GM06990 (cell line): ENCODE measurements around the gene ORM1.

Source experiments
- DNase-seq: peaks from one replicate; pipeline ENCODE4 v3.0.0-alpha.2; 2011; ENCODE audit not compliant: insufficient read length; ENCODE audit errors: extremely low read depth
- H3K27me3 ChIP-seq: replicated peaks from 2 replicates; pipeline ENCODE4 v1.6.0; 2011; ENCODE audit warnings: low read length; ENCODE audit not compliant: control insufficient read depth, insufficient read depth
- H3K36me3 ChIP-seq: 2 replicates; pipeline ENCODE4 v1.5.1; 2011; ENCODE audit warnings: low read length; ENCODE audit not compliant: control insufficient read depth, insufficient read depth
- H3K4me3 ChIP-seq: replicated peaks from 2 replicates; pipeline ENCODE4 v1.5.1; 2011; ENCODE audit warnings: low read depth, mild to moderate bottlenecking, control low read depth, low read length
- TF ChIP-seq, protein P1 (sequence below): IDR thresholded peaks from 2 replicates; pipeline ENCODE4 v1.5.1; 2011; ENCODE audit warnings: low read length, control low read depth, mild to moderate bottlenecking, inconsistent platforms; ENCODE audit not compliant: insufficient read depth, poor library complexity, severe bottlenecking

ORM1 gene

DNA sequence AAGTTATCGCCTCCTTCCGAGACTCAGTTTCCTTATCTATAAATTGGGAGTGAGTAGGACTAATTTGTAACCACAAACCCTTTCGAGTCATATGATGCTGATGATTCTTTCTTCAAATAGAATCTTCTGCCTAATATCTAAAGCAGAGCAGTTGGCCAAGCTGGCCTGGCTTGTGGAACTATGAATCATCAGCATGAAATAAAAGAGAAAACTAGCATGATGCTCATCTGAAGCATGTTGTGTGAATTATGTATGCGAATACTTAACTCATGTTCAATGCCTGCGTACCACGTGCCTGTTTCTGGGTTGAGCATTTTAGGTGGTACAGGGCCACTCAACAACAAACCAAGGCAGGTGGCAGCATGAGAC is 15.0 kb upstream of the ORM1 start:
- H3K4me3 ChIP-seq: no peak overlapping the region
- no peak for DNase-seq
- no peaks in the 10 kb centered on the region; the same call in 1 of the 2 replicates for H3K27me3 ChIP-seq
- TF ChIP-seq, protein P1, sequence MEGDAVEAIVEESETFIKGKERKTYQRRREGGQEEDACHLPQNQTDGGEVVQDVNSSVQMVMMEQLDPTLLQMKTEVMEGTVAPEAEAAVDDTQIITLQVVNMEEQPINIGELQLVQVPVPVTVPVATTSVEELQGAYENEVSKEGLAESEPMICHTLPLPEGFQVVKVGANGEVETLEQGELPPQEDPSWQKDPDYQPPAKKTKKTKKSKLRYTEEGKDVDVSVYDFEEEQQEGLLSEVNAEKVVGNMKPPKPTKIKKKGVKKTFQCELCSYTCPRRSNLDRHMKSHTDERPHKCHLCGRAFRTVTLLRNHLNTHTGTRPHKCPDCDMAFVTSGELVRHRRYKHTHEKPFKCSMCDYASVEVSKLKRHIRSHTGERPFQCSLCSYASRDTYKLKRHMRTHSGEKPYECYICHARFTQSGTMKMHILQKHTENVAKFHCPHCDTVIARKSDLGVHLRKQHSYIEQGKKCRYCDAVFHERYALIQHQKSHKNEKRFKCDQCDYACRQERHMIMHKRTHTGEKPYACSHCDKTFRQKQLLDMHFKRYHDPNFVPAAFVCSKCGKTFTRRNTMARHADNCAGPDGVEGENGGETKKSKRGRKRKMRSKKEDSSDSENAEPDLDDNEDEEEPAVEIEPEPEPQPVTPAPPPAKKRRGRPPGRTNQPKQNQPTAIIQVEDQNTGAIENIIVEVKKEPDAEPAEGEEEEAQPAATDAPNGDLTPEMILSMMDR: no peak
- H3K36me3 ChIP-seq: no peaks in the 10 kb centered on the region

- no peak overlapping the region for H3K4me3 ChIP-seq
- H3K36me3 ChIP-seq: no peaks in the 10 kb centered on the region
- DNase-seq: no peak
- TF ChIP-seq, protein P1: no peak
- no peaks in the 10 kb centered on the region; the same call in 1 of the 2 replicates for H3K27me3 ChIP-seq
Observed at GRCh38 chr9:114308361-114308950, 14.4 kb upstream of the ORM1 start.

DNA sequence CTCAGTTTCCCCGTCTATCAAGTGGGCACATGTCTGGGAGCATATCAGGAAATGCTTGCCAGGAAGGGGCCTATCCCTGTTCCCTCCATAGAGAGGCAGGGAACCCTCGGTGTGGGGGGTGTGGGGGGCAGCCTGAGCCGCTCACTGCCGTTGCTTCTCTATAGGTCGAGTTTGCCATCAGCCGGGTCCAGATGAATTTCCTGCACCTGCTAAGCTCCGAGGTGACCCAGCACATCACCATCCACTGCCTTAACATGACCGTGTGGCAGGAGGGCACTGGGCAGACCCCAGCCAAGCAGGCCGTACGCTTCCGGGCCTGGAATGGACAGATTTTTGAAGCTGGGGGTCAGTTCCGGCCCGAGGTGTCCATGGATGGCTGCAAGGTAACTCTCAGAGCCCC is 13.8 kb upstream of the ORM1 start:
- no peaks in the 10 kb centered on the region; the same call in 1 of the 2 replicates for H3K27me3 ChIP-seq
- no peak overlapping the region for H3K4me3 ChIP-seq
- DNase-seq: no peak
- TF ChIP-seq, protein P1: no peak
- no peaks in the 10 kb centered on the region for H3K36me3 ChIP-seq

DNA sequence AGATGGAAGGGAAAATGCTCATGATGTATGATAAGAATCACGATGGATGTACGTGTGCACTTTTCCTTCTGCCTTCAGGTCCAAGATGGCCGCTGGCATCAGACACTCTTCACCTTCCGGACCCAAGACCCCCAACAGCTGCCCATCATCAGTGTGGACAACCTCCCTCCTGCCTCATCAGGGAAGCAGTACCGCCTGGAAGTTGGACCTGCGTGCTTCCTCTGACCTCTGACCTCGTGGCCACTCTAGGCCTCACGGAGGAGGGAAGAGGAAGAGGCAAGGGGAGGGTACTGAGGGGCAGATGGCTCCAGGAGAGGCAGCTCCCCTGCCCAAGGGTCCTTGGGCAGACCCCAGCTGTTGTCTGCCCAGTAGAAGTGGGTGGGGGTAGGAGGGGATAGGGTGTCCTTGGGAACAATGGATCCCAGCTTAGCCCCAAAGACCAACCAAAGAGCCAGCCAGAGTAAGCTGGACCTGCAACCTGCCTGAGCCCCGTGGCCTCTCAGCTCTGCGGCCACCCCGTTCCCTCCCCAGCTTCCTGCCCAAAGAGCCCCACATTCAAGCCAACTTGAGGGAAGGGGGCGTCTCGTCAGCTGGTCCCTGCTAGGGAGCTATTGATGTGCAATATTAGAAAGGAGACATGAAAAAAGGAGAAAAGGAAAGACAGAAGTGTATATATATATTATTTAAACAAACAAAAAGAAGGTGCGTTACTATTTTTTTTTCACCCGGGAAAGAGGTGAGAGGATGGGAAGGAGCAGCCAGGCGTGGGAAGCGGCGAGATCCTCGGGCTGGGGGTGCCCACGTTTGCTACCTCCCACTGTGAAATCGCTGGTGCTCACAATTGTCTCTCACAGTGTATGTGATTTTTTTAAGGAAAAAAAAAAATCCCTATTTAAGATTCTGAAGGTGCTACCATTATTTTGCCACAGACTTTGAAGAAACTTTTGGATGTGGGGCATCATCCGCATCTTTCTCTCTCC is 12.1 kb upstream of the ORM1 start:
- no peak for DNase-seq
- Histone ChIP-seq H3K4me3 (no peak overlapping the region), H3K27me3 (no peaks in the 10 kb centered on the region; the same call in 1 of the 2 replicates), H3K36me3 (no peaks in the 10 kb centered on the region)
- TF ChIP-seq, protein P1: no peak

GRCh38 chr9:114311571-114312512 is 11.1 kb upstream of the ORM1 start:
- TF ChIP-seq, protein P1: no peak
- Histone ChIP-seq H3K27me3 (no peaks in the 10 kb centered on the region; the same call in 1 of the 2 replicates), H3K36me3 (no peaks in the 10 kb centered on the region), H3K4me3 (no peak overlapping the region)
- no peak for DNase-seq
